PFSK-1 (cell line): ENCODE results near the gene ATP6V0D1.

Experiments
- FOXP2 ChIP-seq: optimal IDR thresholded peaks from 2 replicates; pipeline ENCODE3; 2011; ENCODE audit warnings: borderline replicate concordance, control low read depth, inconsistent platforms; ENCODE audit not compliant: insufficient read depth; ENCODE audit errors: extremely low read length, extremely low read depth
- POLR2AphosphoS5 ChIP-seq: IDR thresholded peaks from 2 replicates; pipeline ENCODE4 v1.6.1; 2012; ENCODE audit warnings: low read depth, mild to moderate bottlenecking, control low read depth, low read length, moderate library complexity
- SIN3A ChIP-seq: IDR thresholded peaks from 2 replicates; pipeline ENCODE4 v1.6.1; 2012; ENCODE audit warnings: mild to moderate bottlenecking, low read length, moderate library complexity, borderline replicate concordance; ENCODE audit not compliant: insufficient read depth
- TAF1 ChIP-seq: IDR thresholded peaks from 2 replicates; pipeline ENCODE4 v1.6.1; 2012; ENCODE audit warnings: low read length, control low read depth, borderline replicate concordance; ENCODE audit not compliant: insufficient read depth
- TF ChIP-seq, protein P1 (sequence below), 2 experiments: IDR thresholded peaks; 2 replicates each; pipeline versions ENCODE4 v1.6.1 to v1.8.0; 2011 to 2012; ENCODE audit warnings: low read depth in 2 of 2, low read length in 2 of 2, control low read depth in 1 of 2, inconsistent platforms in 1 of 2, mild to moderate bottlenecking in 1 of 2, moderate library complexity in 1 of 2; ENCODE audit not compliant: insufficient read depth in 1 of 2

The ATP6V0D1 gene

DNA sequence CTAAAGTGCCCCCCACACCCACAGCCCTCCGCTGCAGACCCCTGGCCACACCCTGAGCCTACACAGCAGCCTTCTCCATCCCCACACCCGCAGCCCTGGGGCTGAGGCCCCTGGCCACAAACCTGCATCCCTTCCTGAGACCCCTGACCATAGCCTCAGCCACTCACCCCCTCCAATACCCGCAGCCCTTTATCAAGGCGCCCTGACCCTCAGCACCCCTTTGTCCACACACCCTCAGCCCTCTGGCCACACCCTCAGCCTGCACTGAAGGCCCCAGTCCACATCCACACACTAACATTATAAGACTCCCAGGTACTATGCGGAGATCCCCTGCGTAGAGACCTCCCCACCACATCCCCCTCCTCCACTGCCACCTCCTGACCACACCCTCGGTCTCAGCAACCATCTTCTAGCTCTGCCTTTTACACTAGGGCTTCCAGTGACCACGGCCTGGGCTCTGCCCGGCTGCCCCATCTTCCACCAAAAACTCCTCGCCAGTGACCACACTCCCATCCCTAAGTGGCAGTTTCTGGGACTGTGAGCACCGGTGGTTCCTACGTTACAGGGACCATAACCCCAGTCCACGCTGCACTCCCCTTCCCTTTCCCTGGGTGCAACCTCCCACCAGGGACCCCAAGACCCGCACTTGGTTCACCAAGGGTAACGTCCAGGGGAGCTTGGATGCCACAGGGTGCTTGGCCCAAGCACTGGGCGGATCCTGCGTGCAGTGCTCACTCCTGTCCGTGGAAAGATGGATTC, 88.5 kb downstream of the ATP6V0D1 start:
- no peak for TF ChIP-seq TAF1
- TF ChIP-seq FOXP2 = no peak
- TF ChIP-seq SIN3A = no peak
- no peak for TF ChIP-seq POLR2AphosphoS5
- TF ChIP-seq, protein P1, sequence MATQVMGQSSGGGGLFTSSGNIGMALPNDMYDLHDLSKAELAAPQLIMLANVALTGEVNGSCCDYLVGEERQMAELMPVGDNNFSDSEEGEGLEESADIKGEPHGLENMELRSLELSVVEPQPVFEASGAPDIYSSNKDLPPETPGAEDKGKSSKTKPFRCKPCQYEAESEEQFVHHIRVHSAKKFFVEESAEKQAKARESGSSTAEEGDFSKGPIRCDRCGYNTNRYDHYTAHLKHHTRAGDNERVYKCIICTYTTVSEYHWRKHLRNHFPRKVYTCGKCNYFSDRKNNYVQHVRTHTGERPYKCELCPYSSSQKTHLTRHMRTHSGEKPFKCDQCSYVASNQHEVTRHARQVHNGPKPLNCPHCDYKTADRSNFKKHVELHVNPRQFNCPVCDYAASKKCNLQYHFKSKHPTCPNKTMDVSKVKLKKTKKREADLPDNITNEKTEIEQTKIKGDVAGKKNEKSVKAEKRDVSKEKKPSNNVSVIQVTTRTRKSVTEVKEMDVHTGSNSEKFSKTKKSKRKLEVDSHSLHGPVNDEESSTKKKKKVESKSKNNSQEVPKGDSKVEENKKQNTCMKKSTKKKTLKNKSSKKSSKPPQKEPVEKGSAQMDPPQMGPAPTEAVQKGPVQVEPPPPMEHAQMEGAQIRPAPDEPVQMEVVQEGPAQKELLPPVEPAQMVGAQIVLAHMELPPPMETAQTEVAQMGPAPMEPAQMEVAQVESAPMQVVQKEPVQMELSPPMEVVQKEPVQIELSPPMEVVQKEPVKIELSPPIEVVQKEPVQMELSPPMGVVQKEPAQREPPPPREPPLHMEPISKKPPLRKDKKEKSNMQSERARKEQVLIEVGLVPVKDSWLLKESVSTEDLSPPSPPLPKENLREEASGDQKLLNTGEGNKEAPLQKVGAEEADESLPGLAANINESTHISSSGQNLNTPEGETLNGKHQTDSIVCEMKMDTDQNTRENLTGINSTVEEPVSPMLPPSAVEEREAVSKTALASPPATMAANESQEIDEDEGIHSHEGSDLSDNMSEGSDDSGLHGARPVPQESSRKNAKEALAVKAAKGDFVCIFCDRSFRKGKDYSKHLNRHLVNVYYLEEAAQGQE (IDR thresholded peaks at IDR 0.05; ENCODE audit: insufficient read depth in 1 of 2, low read depth in 2 of 2, low read length in 2 of 2) = no peak

DNA sequence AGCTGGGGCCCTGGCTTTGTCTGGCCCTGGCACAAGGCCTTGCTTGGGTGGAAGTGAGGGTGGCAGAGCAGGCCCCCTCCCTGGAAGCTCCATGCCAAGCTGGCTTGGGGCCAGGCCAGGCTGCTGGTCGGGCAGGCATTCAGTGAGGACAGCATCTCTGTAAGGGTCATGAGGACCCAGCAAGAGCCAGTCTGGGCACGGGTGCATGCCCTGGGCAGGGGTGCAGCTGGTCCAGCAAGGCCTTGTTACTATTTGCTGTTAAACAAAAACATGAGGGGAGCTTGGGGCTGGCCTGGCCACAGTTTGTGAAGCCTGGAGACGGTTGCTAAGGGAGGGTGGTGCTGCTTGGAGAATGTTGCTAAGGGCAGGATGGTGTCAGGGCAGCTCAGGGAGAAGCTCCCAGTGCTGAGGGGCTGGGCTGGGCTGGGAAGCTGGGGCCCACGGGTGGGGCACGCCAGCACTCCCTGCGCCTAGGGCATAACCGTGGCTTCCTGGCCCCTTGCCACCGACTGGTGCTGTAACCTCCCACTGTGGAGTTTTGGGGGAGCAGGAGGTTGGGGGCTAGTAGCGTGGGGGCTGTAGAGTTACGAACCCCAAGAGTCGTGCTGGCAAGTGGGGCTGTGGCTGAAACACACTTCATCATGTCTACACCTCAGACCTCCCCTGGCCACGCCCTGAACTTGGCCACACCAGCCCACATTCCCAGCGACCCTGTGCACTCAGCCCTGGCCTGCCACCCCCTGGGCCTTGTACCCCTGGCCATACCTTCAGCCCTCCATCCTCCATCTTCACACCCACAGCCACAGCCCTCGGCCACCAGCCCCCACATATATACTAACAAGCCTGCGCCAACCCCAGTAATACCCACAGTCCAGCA, 89.3 kb downstream of the ATP6V0D1 start:
- TF ChIP-seq SIN3A (no peak), FOXP2 (no peak), POLR2AphosphoS5 (no peak), TAF1 (no peak)
- TF ChIP-seq, protein P1 (IDR thresholded peaks at IDR 0.05; ENCODE audit: insufficient read depth in 1 of 2, low read depth in 2 of 2, low read length in 2 of 2) = no peak

DNA sequence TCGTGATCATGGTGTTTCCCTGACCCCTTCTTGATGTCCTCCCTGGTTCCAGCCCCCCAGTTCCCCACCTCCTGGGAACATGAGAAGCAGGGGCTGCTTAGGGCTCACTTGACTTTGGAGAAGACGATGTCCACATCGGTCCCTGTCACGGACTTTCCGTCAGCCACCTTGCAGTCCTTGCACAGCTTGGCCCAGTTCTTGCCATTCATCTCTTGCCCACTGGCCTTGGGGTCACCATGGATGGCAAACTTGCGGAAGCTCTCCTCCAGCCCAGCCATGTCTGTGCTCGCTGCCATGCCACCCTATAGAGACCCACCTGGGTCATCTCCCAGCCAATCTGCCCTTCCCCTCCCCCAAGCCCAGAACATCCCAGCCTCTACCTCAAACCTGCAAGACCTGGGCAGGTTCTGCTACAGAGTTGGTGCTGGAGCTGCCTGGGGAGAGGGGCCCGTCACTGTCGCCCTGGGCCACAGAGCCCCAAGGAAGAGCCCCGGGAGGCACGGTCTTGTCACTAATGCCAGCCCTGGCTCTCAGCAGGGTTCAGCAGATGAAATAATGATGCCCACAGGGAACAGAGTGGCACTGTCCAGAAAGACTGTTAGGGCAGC, 90.0 kb downstream of the ATP6V0D1 start:
- TF ChIP-seq SIN3A (no peak), POLR2AphosphoS5 (no peak), TAF1 (no peak), FOXP2 (no peak)
- TF ChIP-seq, protein P1 (IDR thresholded peaks at IDR 0.05; ENCODE audit: insufficient read depth in 1 of 2, low read depth in 2 of 2, low read length in 2 of 2) = no peak

DNA sequence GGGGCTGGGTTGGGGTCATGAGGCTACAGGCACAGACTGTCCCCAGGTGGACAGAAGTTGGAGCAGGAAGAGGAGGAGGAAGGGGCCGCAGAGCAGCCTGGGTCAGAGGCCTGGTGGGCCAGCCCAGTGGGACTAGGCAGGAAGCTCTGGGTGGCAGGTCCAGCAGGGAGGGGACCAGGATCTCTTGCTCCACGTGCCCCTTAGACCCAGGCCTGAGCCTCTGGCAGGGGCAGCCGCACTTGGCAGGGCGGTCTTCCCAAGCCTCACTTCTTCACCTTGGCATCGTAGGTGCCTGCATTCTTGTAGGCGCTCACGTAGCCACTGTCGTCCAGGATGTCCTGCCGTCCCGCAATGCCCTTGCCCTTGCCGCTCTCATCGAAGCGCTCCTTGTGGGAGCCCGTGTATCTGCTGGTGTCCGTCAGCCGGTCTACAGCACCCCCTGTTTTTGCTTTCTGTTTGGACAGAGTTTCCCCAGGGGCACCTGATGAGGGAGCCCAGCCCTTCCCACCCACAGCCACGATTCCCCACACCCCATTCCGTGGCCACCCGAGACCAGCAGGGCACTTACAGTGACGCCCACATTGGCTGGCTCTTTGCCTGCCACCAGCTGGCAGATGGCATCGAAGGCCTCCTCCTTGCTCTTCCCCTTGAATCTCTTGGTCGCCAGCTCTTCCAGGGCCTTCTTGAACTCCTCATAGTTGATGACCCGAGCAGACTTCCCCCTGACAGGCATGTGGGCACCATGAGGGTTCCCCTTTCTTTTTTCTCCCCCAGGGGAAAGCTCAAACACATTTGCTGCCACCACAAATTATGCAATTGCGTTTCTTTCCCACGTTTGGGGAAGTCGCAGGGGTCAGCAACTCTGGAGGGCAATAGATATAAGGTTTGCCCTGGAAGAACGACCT, 90.8 kb downstream of the ATP6V0D1 start:
- TF ChIP-seq SIN3A = no peak
- TF ChIP-seq FOXP2 = no peak
- TF ChIP-seq, protein P1 (IDR thresholded peaks at IDR 0.05; ENCODE audit: insufficient read depth in 1 of 2, low read depth in 2 of 2, low read length in 2 of 2) = no peak
- no peak for TF ChIP-seq POLR2AphosphoS5
- no peak for TF ChIP-seq TAF1
